C4-2B (cell line): ENCODE measurements around the gene HS6ST1.

ENCODE experiments used
- H3K27ac ChIP-seq: fragments of 450-650 bp; 2 replicates; pipeline ENCODE4 v1.5.1; 2017
- ZFX ChIP-seq: fragments of 450-650 bp; IDR thresholded peaks from 2 replicates; pipeline ENCODE4 v1.6.1; 2017
- TF ChIP-seq, protein P1 (sequence below): fragments of 450-650 bp; conservative IDR thresholded peaks from 2 replicates; pipeline ENCODE4 v1.5.1; 2017; ENCODE audit warnings: mild to moderate bottlenecking

Gene HS6ST1

DNA sequence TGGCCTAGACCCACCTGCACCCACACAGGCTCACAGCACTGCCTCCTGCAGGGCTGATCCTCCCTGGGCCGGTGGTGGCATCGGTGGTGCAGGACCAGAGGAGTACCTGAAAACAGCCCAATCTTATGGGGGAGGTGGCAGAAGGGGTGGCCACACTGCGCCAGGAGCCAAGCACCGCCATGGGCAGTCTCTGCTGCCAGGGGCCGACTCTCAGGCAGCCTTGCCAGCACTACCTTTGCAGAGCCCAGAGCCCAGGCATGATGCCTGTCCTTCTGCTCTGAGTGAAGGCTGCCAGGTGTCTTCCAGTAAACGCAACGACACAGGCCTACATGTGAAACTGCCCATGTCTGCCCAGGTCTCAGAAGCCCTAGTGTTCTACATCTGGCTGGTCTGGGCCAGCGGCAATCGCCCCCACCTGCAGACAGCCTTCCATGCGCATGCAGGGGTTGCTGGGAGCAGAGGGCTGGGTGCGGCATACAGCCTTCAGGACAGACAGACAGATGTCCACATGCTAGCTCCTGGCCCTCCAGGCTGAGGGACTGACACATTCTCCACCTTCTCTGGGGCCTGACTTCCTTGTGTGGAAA, 6.8 kb downstream of the HS6ST1 start:
- no peak overlapping the region for H3K27ac ChIP-seq
- TF ChIP-seq, protein P1, sequence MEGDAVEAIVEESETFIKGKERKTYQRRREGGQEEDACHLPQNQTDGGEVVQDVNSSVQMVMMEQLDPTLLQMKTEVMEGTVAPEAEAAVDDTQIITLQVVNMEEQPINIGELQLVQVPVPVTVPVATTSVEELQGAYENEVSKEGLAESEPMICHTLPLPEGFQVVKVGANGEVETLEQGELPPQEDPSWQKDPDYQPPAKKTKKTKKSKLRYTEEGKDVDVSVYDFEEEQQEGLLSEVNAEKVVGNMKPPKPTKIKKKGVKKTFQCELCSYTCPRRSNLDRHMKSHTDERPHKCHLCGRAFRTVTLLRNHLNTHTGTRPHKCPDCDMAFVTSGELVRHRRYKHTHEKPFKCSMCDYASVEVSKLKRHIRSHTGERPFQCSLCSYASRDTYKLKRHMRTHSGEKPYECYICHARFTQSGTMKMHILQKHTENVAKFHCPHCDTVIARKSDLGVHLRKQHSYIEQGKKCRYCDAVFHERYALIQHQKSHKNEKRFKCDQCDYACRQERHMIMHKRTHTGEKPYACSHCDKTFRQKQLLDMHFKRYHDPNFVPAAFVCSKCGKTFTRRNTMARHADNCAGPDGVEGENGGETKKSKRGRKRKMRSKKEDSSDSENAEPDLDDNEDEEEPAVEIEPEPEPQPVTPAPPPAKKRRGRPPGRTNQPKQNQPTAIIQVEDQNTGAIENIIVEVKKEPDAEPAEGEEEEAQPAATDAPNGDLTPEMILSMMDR: no peak
- TF ChIP-seq ZFX: no peak

DNA sequence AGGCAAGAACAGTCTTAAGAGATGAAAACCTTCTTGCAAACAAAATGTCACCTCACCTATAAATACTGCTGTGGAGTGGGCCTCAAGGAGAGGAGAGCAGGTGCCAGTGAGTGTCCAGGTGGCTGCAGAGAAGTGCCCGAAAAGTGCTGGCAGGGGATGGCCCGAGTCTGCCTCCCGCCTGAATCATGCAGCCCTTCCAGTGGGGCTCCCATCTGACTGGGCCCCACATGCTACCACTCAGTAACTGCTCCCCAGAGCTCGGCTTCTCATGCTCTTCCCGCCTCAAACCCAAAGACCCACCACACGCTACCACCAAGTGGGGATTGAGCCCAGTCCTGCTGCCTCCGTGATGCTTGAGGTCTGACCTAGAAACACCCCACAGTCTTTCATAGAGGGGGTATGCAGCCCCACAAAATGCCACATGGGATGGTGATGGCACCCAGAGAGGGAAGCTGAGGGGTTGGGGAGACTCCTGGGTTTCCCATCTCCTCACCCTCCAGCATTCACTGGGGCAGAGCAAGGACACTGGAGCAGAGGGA, 7.4 kb downstream of the HS6ST1 start:
- no peak overlapping the region for H3K27ac ChIP-seq
- no peak for TF ChIP-seq ZFX
- TF ChIP-seq, protein P1: no peak

DNA sequence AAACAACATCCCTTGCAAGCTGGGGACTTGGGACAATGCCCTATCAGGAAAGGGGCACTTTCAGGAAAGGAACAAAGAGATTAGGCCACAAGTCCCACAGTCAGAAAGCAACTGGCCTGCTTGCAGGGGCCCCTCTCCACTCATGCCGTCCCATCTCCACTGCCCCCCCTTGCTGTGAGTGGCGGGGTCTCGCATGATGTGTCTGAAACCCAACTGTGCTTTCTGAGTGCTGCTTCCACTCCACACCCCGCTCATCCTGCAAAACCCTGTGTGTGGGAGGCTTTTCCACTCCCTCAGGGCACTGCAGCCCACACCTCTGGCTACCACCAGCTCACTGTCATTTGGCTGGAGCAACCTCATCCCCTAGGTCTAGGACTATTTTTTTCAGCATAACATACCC, 7.9 kb downstream of the HS6ST1 start:
- TF ChIP-seq, protein P1: no peak
- no peak for TF ChIP-seq ZFX
- H3K27ac ChIP-seq: no peak overlapping the region

DNA sequence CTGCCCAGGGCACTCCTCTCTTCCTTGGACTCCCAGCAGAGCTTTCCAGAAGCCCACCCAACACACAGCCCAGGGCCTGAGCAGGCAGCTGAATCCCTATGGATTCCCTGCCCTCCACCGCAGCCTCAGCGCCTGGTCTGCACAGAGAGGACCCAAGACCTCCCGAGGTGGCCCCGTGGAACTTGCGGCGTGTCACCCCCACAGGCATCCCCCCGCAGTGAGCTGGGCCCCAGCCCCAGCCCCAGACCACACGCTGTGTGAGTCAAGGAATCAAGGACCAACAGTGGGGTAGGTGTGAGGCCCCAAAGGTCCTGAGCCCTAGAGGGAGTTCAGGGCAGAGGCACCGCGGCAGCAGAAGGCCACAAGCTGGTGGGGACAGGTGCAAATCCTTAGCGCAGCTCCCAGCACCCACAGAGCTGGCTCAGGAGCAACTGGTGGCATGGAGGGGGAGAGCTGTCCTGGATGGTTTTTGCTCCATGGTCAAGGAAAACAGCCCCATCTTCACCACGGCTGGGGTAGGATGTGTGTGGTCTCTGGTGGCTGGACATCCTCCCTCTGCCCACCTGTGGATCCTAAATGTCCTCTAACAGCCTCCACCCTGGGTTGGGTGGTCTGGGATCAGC, 8.5 kb downstream of the HS6ST1 start:
- H3K27ac ChIP-seq: no peak overlapping the region
- no peak for TF ChIP-seq ZFX
- TF ChIP-seq, protein P1: no peak

DNA sequence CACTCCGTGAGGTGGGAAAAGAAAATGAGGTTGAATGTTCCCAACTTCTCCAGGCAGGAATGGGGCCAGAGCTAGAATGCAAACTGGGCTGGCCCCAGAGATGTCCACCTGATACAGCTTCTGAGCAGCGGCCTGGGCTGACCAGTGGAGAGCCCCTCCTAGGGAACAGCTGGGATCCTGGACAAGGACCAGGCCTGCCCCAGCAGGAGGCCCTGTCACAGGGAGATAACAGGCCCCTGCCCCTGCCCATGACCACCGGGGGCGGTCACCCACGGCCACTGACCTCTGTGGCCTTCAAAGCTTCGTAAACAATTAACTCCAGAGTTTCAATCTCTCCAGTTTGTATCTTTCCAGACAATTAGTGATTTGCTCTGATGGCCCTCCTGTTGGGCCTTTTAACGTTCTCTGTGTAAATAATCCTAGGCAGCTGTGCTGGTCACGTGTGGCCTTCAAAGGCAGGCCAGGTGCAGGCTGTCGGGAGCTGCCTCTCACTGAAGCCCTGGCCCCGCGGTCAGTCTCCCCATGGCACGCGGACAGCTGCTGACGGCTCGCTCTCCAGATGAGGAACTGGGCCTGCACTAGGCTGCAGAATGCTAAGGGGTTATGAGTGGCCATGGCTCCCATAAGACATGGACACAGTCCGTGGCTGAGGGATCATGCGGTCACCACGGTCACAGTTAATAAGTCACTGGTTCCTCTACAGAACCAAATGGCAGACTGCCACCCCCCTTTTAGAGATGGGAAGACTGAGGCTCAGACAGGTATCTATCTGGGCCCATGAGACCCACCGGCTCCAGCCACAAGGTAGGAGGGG, 9.2 kb downstream of the HS6ST1 start:
- no peak overlapping the region for H3K27ac ChIP-seq
- TF ChIP-seq, protein P1: no peak
- TF ChIP-seq ZFX: no peak

DNA sequence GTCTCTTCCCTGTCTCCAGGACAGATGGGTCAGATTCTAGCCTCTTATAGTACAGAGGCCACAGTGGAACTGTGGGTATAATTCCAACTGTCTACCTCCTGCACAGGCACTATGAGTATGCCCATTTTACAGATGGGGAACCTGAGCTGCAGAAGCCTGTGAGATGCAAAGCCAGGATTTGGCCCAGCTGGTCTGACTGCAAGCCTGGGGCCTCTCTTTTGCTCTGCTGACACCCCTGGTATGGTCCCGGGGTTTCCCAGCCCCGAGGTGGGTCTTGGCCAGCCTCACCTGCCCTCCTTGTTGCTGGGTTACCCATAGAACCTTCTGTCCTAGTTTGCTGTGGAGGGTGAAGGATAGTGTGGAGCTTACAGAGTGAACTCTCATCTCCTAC, 9.8 kb downstream of the HS6ST1 start:
- no peak overlapping the region for H3K27ac ChIP-seq
- TF ChIP-seq, protein P1: no peak
- TF ChIP-seq ZFX: no peak

DNA sequence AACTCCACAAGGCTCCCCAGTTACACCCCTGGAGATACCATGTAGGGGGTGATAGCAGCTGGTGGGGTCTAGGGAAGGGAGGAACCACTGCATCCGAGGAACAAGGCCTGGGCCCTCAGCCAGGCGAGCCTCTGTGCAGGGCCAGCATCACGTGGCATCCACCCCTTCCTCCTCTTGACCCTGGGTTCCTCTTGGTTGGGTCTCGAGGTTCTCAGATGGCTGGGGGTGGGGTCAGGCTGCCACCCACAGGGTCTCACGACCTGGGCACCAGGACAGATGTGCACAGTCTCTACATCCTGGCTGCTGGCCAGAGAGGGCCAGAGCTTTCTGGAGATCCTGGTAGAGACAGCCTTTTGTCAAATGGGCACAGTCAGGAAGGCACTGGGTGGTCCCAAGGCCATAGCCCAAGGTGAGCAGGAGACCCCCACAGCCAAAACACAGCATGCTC, 10.4 kb downstream of the HS6ST1 start:
- TF ChIP-seq, protein P1: no peak
- no peak for TF ChIP-seq ZFX
- no peak overlapping the region for H3K27ac ChIP-seq
